Activated T-helper 1 cell treated with Interleukin-2 at 50 U/mL for 16 hours (primary cell): Measurements from ENCODE around the gene TMEM9.

Experiments
- DNase-seq: peaks from one replicate; pipeline ENCODE4 v3.0.0-alpha.2; 2020; ENCODE audit warnings: low read depth

Gene TMEM9

GRCh38 chr1:201126832-201127754 lies 27.2 kb downstream of the TMEM9 start, which contains the start of gene ASCL5:
ASCL5 (minus strand) TSS chr1:201127184; CDS start chr1:201115372, 11,812 bp downstream.
- DNase-seq: no peak

GRCh38 chr1:201126463-201126831 lies 27.8 kb downstream of the TMEM9 start:
- no peak for DNase-seq

DNA sequence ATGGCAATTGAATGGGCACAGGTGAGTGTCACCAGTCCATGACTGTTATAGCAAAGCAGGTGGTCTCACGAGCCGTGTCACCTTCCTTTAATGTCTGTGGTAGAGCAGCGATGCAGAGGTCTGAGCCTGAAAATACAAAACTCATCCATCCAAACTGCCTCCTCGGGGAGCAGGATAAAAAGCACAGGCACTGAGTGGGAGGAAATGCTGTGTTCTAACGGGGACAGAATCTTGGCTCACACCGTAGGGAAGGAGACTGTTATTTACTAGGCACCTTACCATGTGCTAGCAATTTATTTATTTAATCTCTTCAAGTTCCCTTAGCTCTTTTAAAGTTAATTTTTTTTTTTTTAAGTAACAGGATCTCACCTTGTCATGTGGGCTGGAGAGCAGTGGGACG lies 28.5 kb downstream of the TMEM9 start:
- DNase-seq: no peak

- no peak for DNase-seq
Observed at GRCh38 chr1:201125019-201125418, 29.3 kb downstream of the TMEM9 start.

GRCh38 chr1:201123866-201124265 lies 30.4 kb downstream of the TMEM9 start:
- DNase-seq: no peak

DNA sequence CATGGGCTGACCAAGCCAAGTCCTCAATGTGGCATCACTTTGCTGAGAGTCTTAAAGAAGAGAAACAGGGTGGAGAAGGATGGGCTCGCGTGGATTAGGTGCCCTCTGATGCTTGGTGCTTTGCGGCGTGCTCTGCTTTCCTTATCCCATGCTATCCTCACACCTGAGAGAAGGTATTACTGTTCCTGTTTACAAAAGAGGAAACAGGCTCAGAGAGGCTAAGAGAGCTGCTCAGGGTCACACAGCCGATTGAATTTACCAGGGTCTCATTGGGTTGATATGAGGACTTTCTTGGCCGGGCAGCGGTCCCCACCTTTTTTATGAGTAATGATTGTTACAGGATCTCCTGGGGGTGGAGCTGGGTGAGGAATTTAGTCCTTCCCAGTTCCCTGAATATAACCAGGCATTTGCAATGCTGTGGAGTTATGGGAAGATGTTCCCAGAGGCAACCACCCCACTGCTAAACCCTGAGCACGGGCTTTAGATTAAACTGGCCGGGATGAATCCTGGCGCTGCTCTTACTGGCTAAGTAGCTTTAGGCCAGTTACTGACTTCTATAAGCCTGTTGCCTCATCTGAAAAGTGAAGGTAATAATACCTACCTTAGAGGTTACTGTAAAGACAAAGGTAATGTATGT lies 31.8 kb downstream of the TMEM9 start:
- no peak for DNase-seq

DNA sequence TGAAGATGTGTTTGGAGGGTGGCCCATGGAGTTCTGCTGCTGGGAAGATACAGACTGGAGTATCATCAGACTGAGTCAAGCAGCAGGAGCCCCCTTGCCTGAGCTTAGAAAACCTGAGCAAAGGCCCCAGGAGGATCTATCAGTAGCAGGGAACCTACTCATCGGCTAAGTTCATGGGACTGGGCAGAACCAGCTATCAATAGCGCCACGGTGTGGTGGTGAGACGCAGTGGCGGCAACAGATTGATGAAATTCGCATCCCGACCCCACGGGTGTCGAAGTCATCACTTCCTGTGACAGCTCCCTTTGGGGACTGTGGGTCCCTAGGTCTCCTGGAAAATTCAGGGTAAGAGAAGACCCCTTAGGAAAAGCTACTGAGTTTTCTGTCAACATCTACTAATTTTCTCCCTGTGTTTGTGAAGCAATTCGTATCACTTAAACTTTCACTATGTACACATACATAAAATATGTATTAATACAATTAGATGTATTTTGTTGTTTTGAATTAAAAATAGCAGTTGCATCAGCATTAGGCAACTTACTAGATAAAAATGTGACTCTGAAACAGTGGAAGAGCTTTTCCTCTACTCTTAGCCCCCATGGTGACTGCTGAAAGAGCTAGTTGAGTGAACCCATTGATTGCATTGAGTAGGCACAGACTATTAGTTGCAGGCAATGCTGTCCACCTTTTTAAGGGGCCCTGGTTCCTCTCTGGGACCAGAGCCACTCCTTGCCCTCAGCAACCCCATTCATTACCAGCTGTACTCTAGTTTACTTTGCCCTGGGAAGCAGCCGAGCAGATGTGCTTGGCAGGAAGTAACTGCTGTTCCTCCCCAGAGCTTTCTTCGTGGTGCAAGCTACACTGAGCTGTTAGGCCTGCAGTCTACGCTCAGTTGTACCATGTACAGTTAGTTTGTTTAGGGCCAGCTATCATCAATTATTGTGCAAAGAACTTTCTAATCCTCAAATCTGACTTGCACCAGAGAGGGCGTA lies 34.8 kb downstream of the TMEM9 start:
- DNase-seq: peak; percentile 15

GRCh38 chr1:201116091-201116490 lies 38.2 kb downstream of the TMEM9 start:
- no peak for DNase-seq

- DNase-seq: no peak
Observed at GRCh38 chr1:201115390-201115937, 38.8 kb downstream of the TMEM9 start.

DNA sequence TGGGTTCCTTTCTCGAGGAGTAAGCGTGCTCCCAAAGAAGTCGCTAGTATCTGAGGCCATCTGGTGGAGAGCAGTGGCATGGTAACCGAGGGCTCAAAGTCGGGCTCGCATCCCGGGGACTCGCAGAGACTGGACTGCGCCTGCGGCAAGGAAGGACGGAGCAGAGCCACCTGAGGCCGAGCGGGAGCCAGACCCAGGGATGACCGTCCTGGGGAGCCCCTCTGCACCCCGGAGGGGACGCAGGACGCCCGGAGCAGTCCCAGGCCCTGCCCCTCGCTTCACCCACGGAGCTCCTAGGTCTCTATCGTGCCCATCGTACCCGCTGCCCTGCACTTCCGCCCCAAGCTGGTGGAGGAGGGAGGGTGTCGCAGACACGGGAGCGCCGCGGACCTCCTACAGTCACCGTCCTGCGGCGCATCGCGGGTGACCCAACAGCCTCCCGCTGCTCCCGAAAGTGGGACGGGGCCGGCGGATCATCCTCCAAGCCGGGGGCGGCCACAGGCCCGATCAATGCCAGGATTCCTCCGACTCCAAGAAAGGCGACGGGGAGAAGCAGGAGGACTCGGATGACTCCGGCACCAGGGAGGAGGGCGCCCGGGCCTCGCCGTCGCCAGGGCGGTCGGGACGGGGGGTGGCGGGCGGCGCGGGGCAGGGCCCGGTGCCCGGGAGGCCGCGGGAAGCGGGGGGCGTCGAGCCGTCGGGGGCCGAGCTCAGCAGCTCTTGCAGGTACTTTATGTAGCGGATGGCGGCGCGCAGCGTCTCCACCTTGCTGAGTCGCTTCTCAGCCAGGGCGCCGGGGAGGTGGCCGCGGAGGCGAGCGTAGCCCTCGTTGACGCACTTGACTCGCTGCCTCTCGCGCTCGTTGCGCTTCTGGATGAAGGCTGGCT lies 39.8 kb downstream of the TMEM9 start:
- peak; percentile 49 for DNase-seq

GRCh38 chr1:201113451-201114244 lies 40.6 kb downstream of the TMEM9 start:
- DNase-seq: no peak

DNA sequence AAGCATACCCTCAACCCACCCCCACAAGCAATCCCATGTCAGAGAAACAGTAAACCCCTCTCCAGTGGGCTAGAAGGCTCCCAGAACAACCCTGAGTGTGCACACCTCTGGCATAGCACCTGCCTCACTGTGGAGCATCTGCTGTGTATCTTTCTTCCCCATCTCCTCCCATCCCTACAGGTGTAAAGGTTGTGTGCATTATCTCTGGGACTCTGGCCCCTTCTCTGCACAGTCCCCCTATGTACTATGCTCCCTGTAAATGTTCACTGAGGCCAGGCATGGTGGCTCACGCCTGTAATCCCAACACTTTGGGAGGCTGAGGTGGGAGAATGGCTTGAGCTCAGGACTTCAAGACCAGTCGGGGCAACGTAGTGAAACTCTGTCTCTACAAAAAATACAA lies 41.3 kb downstream of the TMEM9 start:
- DNase-seq: no peak

DNA sequence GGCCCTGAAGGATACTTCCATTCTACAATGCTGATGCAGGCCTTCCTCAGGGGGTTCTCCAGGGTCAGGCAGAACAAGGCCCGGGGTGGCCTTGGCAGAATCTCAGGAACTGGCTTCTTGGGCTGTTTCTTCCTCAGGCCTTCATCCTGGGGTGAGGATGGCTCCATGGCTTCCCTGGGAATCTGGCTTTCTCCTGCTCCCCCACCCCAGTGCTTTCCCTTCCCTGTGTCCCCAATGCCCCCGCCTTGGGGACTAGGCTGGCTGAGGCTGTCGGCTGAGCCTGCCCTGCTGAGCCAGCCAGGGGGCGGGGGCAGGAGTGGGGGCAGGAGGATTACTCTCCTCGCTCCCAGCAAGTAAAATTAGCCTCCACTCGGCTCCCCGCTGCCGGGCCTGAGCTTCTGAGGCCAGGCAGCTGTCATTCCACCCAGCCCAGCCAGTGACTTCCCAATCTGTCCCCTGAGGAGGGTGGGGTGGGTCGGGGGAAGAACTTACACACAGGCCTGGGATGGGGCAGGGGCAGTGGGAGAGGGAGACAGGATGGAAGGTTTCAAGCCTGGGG lies 42.0 kb downstream of the TMEM9 start, which contains the start of gene CACNA1S:
Gene CACNA1S, minus strand, starts transcription at position 254 of the 559 bp plus-strand sequence. Its CDS starts 87 bp downstream, at position 167.
- DNase-seq: no peak

DNA sequence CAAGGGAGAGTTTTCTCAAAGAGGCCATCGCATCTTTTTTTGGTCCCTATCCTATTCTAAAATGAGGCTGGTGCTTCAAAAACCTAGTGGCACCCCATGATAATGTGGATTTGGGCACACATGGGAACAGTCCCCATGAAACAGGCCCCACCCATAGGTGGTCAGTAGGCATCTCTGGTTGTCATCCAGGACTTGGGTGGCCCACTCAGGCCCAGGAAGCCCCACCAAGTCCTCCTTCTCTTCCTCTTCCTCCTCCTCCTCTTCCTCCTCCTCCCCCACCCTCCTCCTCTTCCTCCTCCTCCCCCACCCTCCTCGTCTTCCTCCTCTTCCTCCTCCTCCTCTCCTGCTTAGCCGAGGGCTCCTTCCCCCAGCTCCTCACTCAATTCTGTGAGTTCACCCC lies 42.6 kb downstream of the TMEM9 start:
- DNase-seq: no peak

- no peak for DNase-seq
Observed at GRCh38 chr1:201111156-201111555, 43.1 kb downstream of the TMEM9 start.

DNA sequence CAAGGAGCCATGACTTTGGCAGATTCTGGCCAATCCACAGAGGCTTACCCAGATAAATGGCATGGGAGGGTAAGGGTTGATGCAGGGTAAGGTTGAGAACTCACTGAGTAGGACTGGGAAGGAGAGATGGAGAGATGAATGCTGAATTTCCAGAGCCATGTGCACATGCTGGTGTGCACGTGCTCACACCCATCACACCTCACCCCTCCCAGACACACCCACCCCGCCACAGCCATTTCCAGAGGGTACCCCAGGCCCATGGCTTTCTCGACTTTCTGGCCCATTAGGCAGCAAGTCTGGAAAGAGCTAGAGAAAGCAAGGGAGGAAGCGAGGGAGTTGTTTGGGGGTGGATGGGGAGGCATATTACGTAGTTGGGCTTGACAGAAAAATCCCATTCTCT lies 43.7 kb downstream of the TMEM9 start:
- DNase-seq: no peak

DNA sequence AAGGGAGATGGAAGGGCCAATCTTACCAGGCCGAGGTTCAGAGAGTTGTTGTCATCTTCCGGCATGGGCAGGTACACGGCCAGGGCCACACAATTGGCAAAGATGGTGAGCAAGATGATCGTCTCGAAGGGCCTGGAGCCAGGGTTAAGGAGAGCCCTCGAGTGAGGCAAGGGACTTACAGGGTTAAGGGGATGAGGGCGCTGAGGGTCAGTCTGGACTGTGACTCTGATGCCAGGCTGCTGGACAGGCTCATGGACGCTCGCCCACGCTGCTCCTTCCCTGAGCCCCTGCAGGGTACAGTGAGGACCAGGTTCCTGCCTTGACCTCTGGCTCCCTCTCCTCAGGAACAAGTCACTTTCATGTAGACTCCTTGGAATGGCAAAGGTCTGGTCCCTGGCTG lies 44.1 kb downstream of the TMEM9 start:
- DNase-seq: no peak

GRCh38 chr1:201109651-201110050 lies 44.6 kb downstream of the TMEM9 start:
- no peak for DNase-seq

DNA sequence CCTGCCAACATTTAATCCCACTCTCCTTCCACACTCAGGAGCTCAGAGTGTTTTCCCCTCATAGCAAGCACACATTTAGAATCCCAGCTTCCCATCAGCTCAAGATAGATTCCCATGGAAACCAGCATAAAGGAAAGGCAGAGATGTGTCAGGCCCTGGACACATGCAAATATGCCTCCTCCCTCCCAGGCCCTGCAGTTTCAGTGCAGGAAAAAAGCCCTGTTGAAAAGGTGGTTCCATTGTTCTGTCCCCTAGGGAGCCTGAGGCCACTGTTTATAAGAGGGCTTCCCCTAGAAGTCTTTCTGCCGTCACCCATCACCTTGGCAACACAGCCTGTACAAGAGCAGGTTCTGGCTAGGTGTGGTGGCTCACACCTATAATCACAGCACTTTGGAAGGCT lies 45.7 kb downstream of the TMEM9 start:
- DNase-seq: no peak

DNA sequence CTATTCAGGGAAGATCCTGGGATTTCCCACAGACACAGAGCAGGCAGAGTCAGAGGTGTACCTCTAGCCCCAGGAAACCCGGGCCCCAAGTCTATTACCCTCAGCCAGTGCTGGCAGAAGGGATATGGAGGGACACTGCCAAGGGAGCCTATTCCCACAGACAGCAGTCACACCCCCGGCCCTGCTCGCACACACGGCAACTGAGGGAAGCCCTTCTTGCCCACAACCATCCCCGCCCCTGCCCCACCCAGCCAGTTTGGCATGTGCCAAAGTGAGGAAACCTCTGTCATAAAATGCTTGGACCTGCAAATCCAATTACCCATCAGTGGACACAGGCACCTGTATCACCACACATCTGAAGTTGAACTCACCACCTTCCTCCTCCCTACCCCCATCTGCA lies 48.6 kb downstream of the TMEM9 start:
- DNase-seq: no peak
